CD4-positive, alpha-beta T cell (primary cell): ENCODE data around the gene GRIN3B. TPM values are rescaled to one million over a fixed set of nuclear protein-coding genes. Genes with fewer than 3 reads are reported as not detected.
A peak's percentile ranks its signal among the peaks of the same experiment; 100 is the strongest.

ENCODE experiments used
- ATAC-seq: fragments of 200-7000 bp; cut with Tn5 transposase; one replicate; pipeline ENCODE4 v1.10.0; 2022; ENCODE audit warnings: mild to moderate bottlenecking; ENCODE audit not compliant: poor library complexity
- CTCF ChIA-PET: fragments of 350-600 bp; sonication (Branson Sonifier 250); formaldehyde crosslinking; loops from one replicate; lab custom pipeline; 2021; ENCODE audit warnings: antibody characterized with exemption, inconsistent platforms; lab: Charles Lee
- POLR2A ChIA-PET: fragments of 350-600 bp; sonication (Branson Sonifier 250); formaldehyde crosslinking; loops from one replicate; lab custom pipeline; 2021; ENCODE audit warnings: antibody characterized with exemption, inconsistent platforms; lab: Charles Lee
- DNase-seq, 14 experiments: peaks; one replicate each; pipeline ENCODE4 v3.0.0-alpha.2; 2013 to 2020; ENCODE audit warnings: mixed read lengths in 2 of 14
- H3K27ac ChIP-seq, 2 donors: one replicate each; pipeline versions ENCODE4 v1.5.1 to v1.7.0; 2013; ENCODE audit warnings: low read length in 2 of 2, low read depth in 1 of 2, mild to moderate bottlenecking in 1 of 2
- H3K27me3 ChIP-seq, 2 experiments: 1 replicate in 1 of 2; 2 replicates in 1 of 2; pipeline versions ENCODE4 v1.6.1 to v1.7.0; 2013; ENCODE audit warnings: low read length in 2 of 2, control low read depth in 1 of 2, mild to moderate bottlenecking in 1 of 2, moderate library complexity in 1 of 2; ENCODE audit not compliant: insufficient read depth in 2 of 2, control insufficient read depth in 1 of 2
- H3K36me3 ChIP-seq: one replicate; pipeline ENCODE4 v1.6.1; 2013; ENCODE audit warnings: low read length, control low read depth; ENCODE audit not compliant: insufficient read depth
- H3K4me1 ChIP-seq: one replicate; pipeline ENCODE4 v1.6.1; 2013; ENCODE audit warnings: low read length, control low read depth; ENCODE audit not compliant: insufficient read depth
- H3K4me3 ChIP-seq: one replicate; pipeline ENCODE4 v1.5.1; 2013; ENCODE audit warnings: mild to moderate bottlenecking, low read length, moderate library complexity
- H3K9me3 ChIP-seq, 2 experiments: 1 replicate in 1 of 2; 2 replicates in 1 of 2; pipeline versions ENCODE4 v1.6.1 to v1.7.0; 2013; ENCODE audit warnings: low read length in 2 of 2, mild to moderate bottlenecking in 2 of 2, control low read depth in 1 of 2, moderate library complexity in 1 of 2; ENCODE audit not compliant: control insufficient read depth in 1 of 2, insufficient read depth in 1 of 2
- H3K27ac Mint-ChIP-seq: one replicate; pipeline ENCODE4 v1.8.0; 2020; ENCODE audit warnings: mixed read lengths
- H3K27me3 Mint-ChIP-seq: one replicate; pipeline ENCODE4 v1.8.0; 2021; ENCODE audit warnings: mixed read lengths
- H3K36me3 Mint-ChIP-seq: one replicate; pipeline ENCODE4 v1.8.0; 2021; ENCODE audit warnings: low read depth, mixed read lengths
- H3K4me1 Mint-ChIP-seq: one replicate; pipeline ENCODE4 v1.8.0; 2021; ENCODE audit warnings: low read depth, mixed read lengths
- H3K4me3 Mint-ChIP-seq: one replicate; pipeline ENCODE4 v1.8.0; 2020; ENCODE audit warnings: mild to moderate bottlenecking, mixed read lengths
- H3K9me3 Mint-ChIP-seq: one replicate; pipeline ENCODE4 v1.8.0; 2020; ENCODE audit warnings: mixed read lengths
- CTCF ChIP-seq: fragments of 200-600 bp; IDR thresholded peaks from one replicate; pipeline ENCODE4 v1.8.0; 2022; ENCODE audit warnings: antibody characterized with exemption, mild to moderate bottlenecking
- intact Hi-C, 2 experiments: fragments of 100-400 bp; cut with DNase I in 1 of 2; cut with micrococcal nuclease in 1 of 2; formaldehyde crosslinking; loops; one replicate each; pipeline versions ENCODE4 v1.15.1 to v1.9.0; 2023 to 2025; cut with DNase I, micrococcal nuclease
- total RNA-seq, 174 experiments: library from RNA in 2 of 174; stranded (reverse) in 2 of 174; gene quantifications; one replicate each; pipeline ENCODE4 v1.2.3 and lab custom pipeline; 2021 to 2026

Gene GRIN3B
- total RNA-seq, 2 experiments from 2014 or later: 0.17 to 0.22 TPM

- H3K4me3 Mint-ChIP-seq: peak overlapping the region; percentile 83
- POLR2A ChIA-PET: interaction anchor here (0.6 to 1.6 kb wide), 12 partner anchors 8 to 133 kb away, joined by 3 to 7 read pairs (median 4); partner anchors contain the start of genes ABCA7, ARHGAP45, RNU6-2 and WDR18
- peaks cover 28% of the 10 kb centered on the region for H3K4me1 ChIP-seq
- DNase-seq (peak; percentile 44 to 94 (median 78)), ATAC-seq (peak; percentile 80)
- peaks cover 13% of the 10 kb centered on the region for H3K4me1 Mint-ChIP-seq
- H3K27me3 ChIP-seq: peaks cover 27 to 41% of the 10 kb centered on the region in 2 experiments
- peaks cover 16% of the 10 kb centered on the region for H3K36me3 Mint-ChIP-seq
- H3K9me3 ChIP-seq: peaks cover 0 to 6% of the 10 kb centered on the region in 2 experiments
- intact Hi-C loops: no loop called here
- peaks cover 29% of the 10 kb centered on the region for H3K27me3 Mint-ChIP-seq
- no peaks in the 10 kb centered on the region for H3K9me3 Mint-ChIP-seq
- CTCF ChIA-PET: interaction anchor here (1.2 to 1.6 kb wide), 3 partner anchors 14 to 248 kb away, joined by 3 to 4 read pairs (median 3); no protein-coding TSS in a partner anchor
- peaks cover 20% of the 10 kb centered on the region for H3K36me3 ChIP-seq
- peak overlapping the region; percentile 46 for H3K4me3 ChIP-seq
- TF ChIP-seq CTCF: no peak
- H3K27ac Mint-ChIP-seq: peak overlapping the region; percentile 97
- H3K27ac ChIP-seq: no peak overlapping the region
Observed at GRCh38 chr19:996051-996838, 4.0 kb upstream of the GRIN3B start.

- ChIA-PET CTCF (interaction anchor here (0.6 to 1.3 kb wide), 2 partner anchors 67 to 187 kb away, joined by 3 read pairs; no protein-coding TSS in a partner anchor), POLR2A (interaction anchor here (1.0 to 1.6 kb wide), 2 partner anchors 14 to 78 kb away, joined by 3 to 6 read pairs; partner anchors contain the start of gene WDR18)
- Mint-ChIP-seq H3K36me3 (peaks cover 12% of the 10 kb centered on the region), H3K27me3 (peaks cover 31% of the 10 kb centered on the region), H3K9me3 (no peaks in the 10 kb centered on the region), H3K4me1 (peaks cover 13% of the 10 kb centered on the region), H3K4me3 (no peak overlapping the region), H3K27ac (no peak overlapping the region)
- intact Hi-C loops: no loop called here
- DNase-seq (no peak), ATAC-seq (no peak)
- Histone ChIP-seq H3K9me3 (peaks cover 0 to 11% of the 10 kb centered on the region in 2 experiments), H3K4me3 (no peak overlapping the region), H3K36me3 (peaks cover 9% of the 10 kb centered on the region), H3K27ac (no peak overlapping the region), H3K4me1 (peaks cover 35% of the 10 kb centered on the region), H3K27me3 (peaks cover 30 to 48% of the 10 kb centered on the region in 2 experiments)
- TF ChIP-seq CTCF: no peak
Observed at GRCh38 chr19:998064-998463, 2.2 kb upstream of the GRIN3B start.

- peaks cover 30 to 48% of the 10 kb centered on the region in 2 experiments for H3K27me3 ChIP-seq
- ATAC-seq (no peak), DNase-seq (no peak)
- peak overlapping the region; percentile 46 for H3K4me3 Mint-ChIP-seq
- ChIA-PET CTCF (no interaction called here), POLR2A (no interaction called here)
- no peak overlapping the region for H3K4me3 ChIP-seq
- peaks cover 31% of the 10 kb centered on the region for H3K27me3 Mint-ChIP-seq
- H3K9me3 Mint-ChIP-seq: no peaks in the 10 kb centered on the region
- H3K4me1 ChIP-seq: peaks cover 35% of the 10 kb centered on the region
- no peak overlapping the region for H3K27ac Mint-ChIP-seq
- H3K9me3 ChIP-seq: peaks cover 0 to 11% of the 10 kb centered on the region in 2 experiments
- H3K36me3 Mint-ChIP-seq: peaks cover 6% of the 10 kb centered on the region
- TF ChIP-seq CTCF: no peak
- H3K27ac ChIP-seq: no peak overlapping the region
- intact Hi-C loops: no loop called here
- H3K36me3 ChIP-seq: peaks cover 2% of the 10 kb centered on the region
- H3K4me1 Mint-ChIP-seq: peaks cover 13% of the 10 kb centered on the region
Observed at GRCh38 chr19:999379-999719, 870 bp upstream of the GRIN3B start.
